ENCODE measurements around the gene GRM7. TPM values are rescaled to one million over a fixed set of nuclear protein-coding genes. Genes with fewer than 3 reads are reported as not detected.

The GRM7 gene
- total and polyA plus RNA-seq, 8 donors, result 0.05 to 2.2 TPM; not detected in 6

- TF ChIP-seq POLR2AphosphoS5 (IDR thresholded peaks at IDR 0.05) (no peak), CTCF (IDR thresholded peaks at IDR 0.05) (no peak), POLR2A (IDR thresholded peaks at IDR 0.05) (no peak), EP300 (IDR thresholded peaks at IDR 0.05) (no peak)
- Histone ChIP-seq H3K27me3 (no peaks in the 10 kb centered on the region), H3K27ac (no peak overlapping the region), H3K4me1 (no peaks in the 10 kb centered on the region), H3K4me3 (no peak overlapping the region), H3K36me3 (no peaks in the 10 kb centered on the region), H3K9me3 (no peaks in the 10 kb centered on the region)
- DNase-seq, result no peak
- 85 to 91% (median 90%) methylated on average over 2 of the region's 2 CpGs for WGBS, 5 donors
- intact Hi-C loops (cut with DNase I; ENCODE audit: low total_unique reads), result no loop called here
These were observed 111.0 kb downstream of the GRM7 start for GRCh38 chr3:6971933-6972332.

- no peak for DNase-seq
- no peaks in the 10 kb centered on the region for H3K36me3 ChIP-seq
- 85 to 92% (median 88%) methylated on average over 7 of the region's 7 CpGs for WGBS, 5 donors
- TF ChIP-seq CTCF (IDR thresholded peaks at IDR 0.05) (no peak), EP300 (IDR thresholded peaks at IDR 0.05) (no peak)
- H3K4me1 ChIP-seq, result no peaks in the 10 kb centered on the region
- H3K27ac ChIP-seq, result no peak overlapping the region
- H3K27me3 ChIP-seq, result no peaks in the 10 kb centered on the region
- no peak overlapping the region for H3K4me3 ChIP-seq
- intact Hi-C loops (cut with DNase I; ENCODE audit: low total_unique reads), result no loop called here
- no peaks in the 10 kb centered on the region for H3K9me3 ChIP-seq
These were observed 124.9 kb downstream of the GRM7 start for GRCh38 chr3:6985848-6986247.

GRCh38 chr3:6989608-6990291, 128.8 kb downstream of the GRM7 start:
- H3K4me3 ChIP-seq, result no peak overlapping the region
- TF ChIP-seq POLR2A (IDR thresholded peaks at IDR 0.05), result no peak
- no peak for TF ChIP-seq POLR2AphosphoS5 (IDR thresholded peaks at IDR 0.05)
- no peak for TF ChIP-seq CTCF (IDR thresholded peaks at IDR 0.05)
- no peak for TF ChIP-seq EP300 (IDR thresholded peaks at IDR 0.05)
- no peaks in the 10 kb centered on the region for H3K9me3 ChIP-seq
- intact Hi-C loops (cut with DNase I; ENCODE audit: low total_unique reads), result no loop called here
- H3K27ac ChIP-seq, result no peak overlapping the region
- DNase-seq, result no peak
- H3K27me3 ChIP-seq, result no peaks in the 10 kb centered on the region
- WGBS, 5 donors, result 68 to 78% (median 75%) methylated on average over 4 of the region's 4 CpGs
- H3K36me3 ChIP-seq, result no peaks in the 10 kb centered on the region
- no peaks in the 10 kb centered on the region for H3K4me1 ChIP-seq

GRCh38 chr3:6994081-6994668, 133.3 kb downstream of the GRM7 start:
- H3K27ac ChIP-seq, result no peak overlapping the region
- H3K4me3 ChIP-seq, result no peak overlapping the region
- 62 to 69% (median 68%) methylated on average over 3 of the region's 3 CpGs for WGBS, 5 donors
- DNase-seq, result peak in 1 of 2 donors; percentile 16
- H3K27me3 ChIP-seq, result no peaks in the 10 kb centered on the region
- H3K9me3 ChIP-seq, result peaks cover 0 to 6% (median 3%) of the 10 kb centered on the region in 4 donors
- intact Hi-C loops (cut with DNase I; ENCODE audit: low total_unique reads), result no loop called here
- no peaks in the 10 kb centered on the region for H3K4me1 ChIP-seq
- TF ChIP-seq EP300 (IDR thresholded peaks at IDR 0.05) (no peak), CTCF (IDR thresholded peaks at IDR 0.05) (no peak)
- H3K36me3 ChIP-seq, result no peaks in the 10 kb centered on the region
